ENCODE measurements around the gene ACTL8. TPM values are rescaled to one million over a fixed set of nuclear protein-coding genes. Genes with fewer than 3 reads are reported as not detected.

The ACTL8 gene
- total and polyA plus RNA-seq, 8 donors = not detected

- no peak for FAIRE-seq
Measured at GRCh38 chr1:17739050-17739449, 16.1 kb upstream of the ACTL8 start.

GRCh38 chr1:17741052-17741451 lies 14.1 kb upstream of the ACTL8 start:
- FAIRE-seq = no peak
- H3K9me3 ChIP-seq = no peaks in the 10 kb centered on the region
- no peaks in the 10 kb centered on the region for H3K36me3 ChIP-seq
- H3K4me1 ChIP-seq = no peaks in the 10 kb centered on the region
- WGBS, 2 donors = 77 to 80% methylated on average over 5 of the region's 5 CpGs
- TF ChIP-seq CTCF (IDR thresholded peaks at IDR 0.05) = no peak
- H3K27me3 ChIP-seq = no peaks in the 10 kb centered on the region
- no peak for ATAC-seq
- DNase-seq = no peak
- H3K27ac ChIP-seq = no peak overlapping the region
- H3K4me3 ChIP-seq = no peak overlapping the region
- intact Hi-C loops (cut with DNase I) = no loop called here

More at GRCh38 chr1:17739050-17739449, 16.1 kb upstream of the ACTL8 start:
- Histone ChIP-seq H3K27ac (no peak overlapping the region), H3K4me3 (no peak overlapping the region), H3K9me3 (no peaks in the 10 kb centered on the region), H3K27me3 (no peaks in the 10 kb centered on the region), H3K36me3 (no peaks in the 10 kb centered on the region), H3K4me1 (no peaks in the 10 kb centered on the region)
- no peak for DNase-seq
- ATAC-seq = no peak
- TF ChIP-seq CTCF (IDR thresholded peaks at IDR 0.05) = no peak
- intact Hi-C loops (cut with DNase I) = no loop called here

GRCh38 chr1:17742583-17742982 lies 12.6 kb upstream of the ACTL8 start:
- Histone ChIP-seq H3K36me3 (no peaks in the 10 kb centered on the region), H3K27ac (no peak overlapping the region), H3K27me3 (no peaks in the 10 kb centered on the region), H3K4me1 (no peaks in the 10 kb centered on the region), H3K9me3 (no peaks in the 10 kb centered on the region), H3K4me3 (no peak overlapping the region)
- FAIRE-seq (no peak), DNase-seq (no peak), ATAC-seq (no peak)
- intact Hi-C loops (cut with DNase I) = no loop called here
- no peak for TF ChIP-seq CTCF (IDR thresholded peaks at IDR 0.05)
- 32% methylated on average over 5 of the region's 5 CpGs for WGBS, 2 donors

- no peaks in the 10 kb centered on the region for H3K27me3 ChIP-seq
- no peaks in the 10 kb centered on the region for H3K4me1 ChIP-seq
- no peak overlapping the region for H3K4me3 ChIP-seq
- DNase-seq = no peak
- H3K27ac ChIP-seq = no peak overlapping the region
- intact Hi-C loops (cut with DNase I) = no loop called here
- 57 to 61% methylated on average over 9 to 11 of the region's 11 CpGs for WGBS, 2 donors
- no peak for ATAC-seq
- H3K9me3 ChIP-seq = no peaks in the 10 kb centered on the region
- no peak for TF ChIP-seq CTCF (IDR thresholded peaks at IDR 0.05)
- FAIRE-seq = no peak
- H3K36me3 ChIP-seq = no peaks in the 10 kb centered on the region
Measured at GRCh38 chr1:17743008-17743647, 12.0 kb upstream of the ACTL8 start.

- 88 to 92% methylated on average over 3 of the region's 3 CpGs for WGBS, 2 donors
- no peaks in the 10 kb centered on the region for H3K4me1 ChIP-seq
- no peak for TF ChIP-seq CTCF (IDR thresholded peaks at IDR 0.05)
- H3K36me3 ChIP-seq = no peaks in the 10 kb centered on the region
- ATAC-seq (no peak), DNase-seq (no peak), FAIRE-seq (no peak)
- no peaks in the 10 kb centered on the region for H3K9me3 ChIP-seq
- no peak overlapping the region for H3K27ac ChIP-seq
- intact Hi-C loops (cut with DNase I) = no loop called here
- no peak overlapping the region for H3K4me3 ChIP-seq
- no peaks in the 10 kb centered on the region for H3K27me3 ChIP-seq
Measured at GRCh38 chr1:17743925-17744324, 11.2 kb upstream of the ACTL8 start.
